Peyer's patch (tissue), 4 donors: ENCODE data around the gene COQ10A.

Source experiments
- CTCF ChIP-seq, 6 experiments: fragments of 450-650 bp in 4 of 6; fragments of 200-600 bp in 2 of 6; sonication (generic) in 1 of 6; IDR thresholded peaks; one replicate each; pipeline ENCODE4 v1.5.1; 2017 to 2019; ENCODE audit warnings: antibody characterized with exemption in 6 of 6, mild to moderate bottlenecking in 3 of 6, moderate library complexity in 1 of 6
- POLR2A ChIP-seq, 2 donors: fragments of 450-650 bp; IDR thresholded peaks; one replicate each; pipeline ENCODE4 v1.5.1; 2017; ENCODE audit warnings: antibody characterized with exemption in 2 of 2, mild to moderate bottlenecking in 2 of 2, moderate library complexity in 2 of 2

DNA sequence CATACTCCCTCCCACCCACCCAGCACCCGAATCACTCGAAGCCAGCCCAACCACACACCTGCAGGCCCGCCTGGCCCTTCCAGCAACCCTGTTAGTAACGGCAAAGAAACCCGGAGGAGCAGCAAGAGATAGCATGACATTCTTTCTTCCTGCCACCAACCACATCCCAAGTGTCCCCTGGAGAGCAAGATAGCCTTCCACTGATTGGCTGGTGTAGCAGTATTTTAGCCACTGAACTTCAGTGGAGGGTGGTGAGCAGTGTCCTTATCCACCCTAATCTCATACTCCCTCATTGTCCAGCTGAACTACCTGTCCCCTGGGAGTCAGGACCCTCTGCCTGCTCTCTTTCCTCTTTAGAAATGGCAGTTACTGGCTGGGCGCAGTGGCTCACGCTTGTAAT is 37.7 kb upstream of the COQ10A start:
- TF ChIP-seq POLR2A (IDR thresholded peaks at IDR 0.05) = no peak
- TF ChIP-seq CTCF (IDR thresholded peaks at IDR 0.05) = no peak
